Measurements from ENCODE around the gene DOCK8. TPM values are rescaled to one million over a fixed set of nuclear protein-coding genes. Genes with fewer than 3 reads are reported as not detected.

The DOCK8 gene
- total and polyA plus RNA-seq, 2 of the 4 experiments (the other 2 are of a cell fraction): not detected

DNA sequence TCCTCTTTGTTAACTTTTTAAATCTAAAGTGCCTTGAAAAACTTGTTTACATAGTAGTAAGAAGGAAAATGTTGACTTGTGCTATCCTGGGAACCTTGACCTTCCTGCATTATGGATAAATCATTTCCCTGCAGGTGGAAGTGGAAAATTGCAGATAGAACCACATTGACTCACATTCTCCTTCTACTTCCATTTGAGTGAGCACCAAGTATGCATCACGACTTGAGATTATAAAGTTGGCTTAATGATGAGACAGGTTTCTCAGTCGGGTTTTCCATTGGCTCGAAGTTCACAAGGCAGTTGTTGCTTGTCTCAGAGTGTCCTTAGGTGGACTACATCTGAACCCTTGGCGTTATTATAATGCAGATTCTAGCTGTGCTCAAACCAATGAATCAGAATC, 39.9 kb downstream of the DOCK8 start:
- H4K20me1 ChIP-seq (ENCODE audit: insufficient read depth, low read length): no peaks in the 10 kb centered on the region
- H3K27me3 ChIP-seq (ENCODE audit: control insufficient read depth, insufficient read depth, low read length): peaks cover 1% of the 10 kb centered on the region; the same call in 1 of the 2 replicates
- 50% methylated on average over 2 of the region's 4 CpGs; no CpG with 5 or more reads in 1 of the 2 experiments for WGBS, 2 experiments (ENCODE audit: extremely low coverage in 2 of 2, insufficient read length in 1 of 2)
- DNase-seq: no peak
- BruUV-seq (replicated peaks): no TSS peak
- H3K23ac ChIP-seq (ENCODE audit: low read depth, low read length): no peak overlapping the region
- no peak overlapping the region for H2BK20ac ChIP-seq (ENCODE audit: low read depth, low read length)
- no peak overlapping the region for H4K8ac ChIP-seq (ENCODE audit: low read depth in 2 of 2, low read length in 2 of 2)
- intact Hi-C loops (cut with micrococcal nuclease) (no loop called here), dilution Hi-C loops (cut with HindIII; ENCODE audit: low sequenced_read_pairs, unreplicated experiment) (no loop called here), in situ Hi-C loops (cut with MboI; ENCODE audit: low sequenced_read_pairs) (no loop called here)
- H3K56ac ChIP-seq (ENCODE audit: extremely low read depth, insufficient read depth, low read length): no peak overlapping the region
- H4K91ac ChIP-seq (ENCODE audit: insufficient read depth, low read depth, low read length): no peak overlapping the region
- TF ChIP-seq BHLHE40 (IDR thresholded peaks at IDR 0.05; ENCODE audit: low read depth, low read length) (no peak), CHD1 (IDR thresholded peaks at IDR 0.05; ENCODE audit: low read depth, low read length) (no peak), RAD21 (IDR thresholded peaks at IDR 0.05; ENCODE audit: low read length) (no peak), CEBPB (IDR thresholded peaks at IDR 0.05; ENCODE audit: low read depth, low read length) (no peak), NFE2L2 (IDR thresholded peaks at IDR 0.05; ENCODE audit: low read depth, low read length) (no peak), FOS (IDR thresholded peaks at IDR 0.05; ENCODE audit: low read depth, low read length) (no peak), SMC3 (IDR thresholded peaks at IDR 0.05; ENCODE audit: low read depth, low read length) (no peak), RFX5 (IDR thresholded peaks at IDR 0.05; ENCODE audit: low read depth, low read length) (no peak), MXI1 (IDR thresholded peaks at IDR 0.05; ENCODE audit: borderline replicate concordance, low read depth, low read length) (no peak), RCOR1 (IDR thresholded peaks at IDR 0.05; ENCODE audit: insufficient replicate concordance, low read length) (no peak), MAZ (IDR thresholded peaks at IDR 0.05; ENCODE audit: borderline replicate concordance, low read depth, low read length) (no peak), MAFK (IDR thresholded peaks at IDR 0.05; ENCODE audit: low read depth, low read length) (no peak), POLR2A (IDR thresholded peaks at IDR 0.05; ENCODE audit: low read depth, low read length) (no peak)
- TF ChIP-seq, protein P1, sequence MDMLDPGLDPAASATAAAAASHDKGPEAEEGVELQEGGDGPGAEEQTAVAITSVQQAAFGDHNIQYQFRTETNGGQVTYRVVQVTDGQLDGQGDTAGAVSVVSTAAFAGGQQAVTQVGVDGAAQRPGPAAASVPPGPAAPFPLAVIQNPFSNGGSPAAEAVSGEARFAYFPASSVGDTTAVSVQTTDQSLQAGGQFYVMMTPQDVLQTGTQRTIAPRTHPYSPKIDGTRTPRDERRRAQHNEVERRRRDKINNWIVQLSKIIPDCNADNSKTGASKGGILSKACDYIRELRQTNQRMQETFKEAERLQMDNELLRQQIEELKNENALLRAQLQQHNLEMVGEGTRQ (IDR thresholded peaks at IDR 0.05; ENCODE audit: low read depth, low read length): no peak
- TF ChIP-seq, protein P2, sequence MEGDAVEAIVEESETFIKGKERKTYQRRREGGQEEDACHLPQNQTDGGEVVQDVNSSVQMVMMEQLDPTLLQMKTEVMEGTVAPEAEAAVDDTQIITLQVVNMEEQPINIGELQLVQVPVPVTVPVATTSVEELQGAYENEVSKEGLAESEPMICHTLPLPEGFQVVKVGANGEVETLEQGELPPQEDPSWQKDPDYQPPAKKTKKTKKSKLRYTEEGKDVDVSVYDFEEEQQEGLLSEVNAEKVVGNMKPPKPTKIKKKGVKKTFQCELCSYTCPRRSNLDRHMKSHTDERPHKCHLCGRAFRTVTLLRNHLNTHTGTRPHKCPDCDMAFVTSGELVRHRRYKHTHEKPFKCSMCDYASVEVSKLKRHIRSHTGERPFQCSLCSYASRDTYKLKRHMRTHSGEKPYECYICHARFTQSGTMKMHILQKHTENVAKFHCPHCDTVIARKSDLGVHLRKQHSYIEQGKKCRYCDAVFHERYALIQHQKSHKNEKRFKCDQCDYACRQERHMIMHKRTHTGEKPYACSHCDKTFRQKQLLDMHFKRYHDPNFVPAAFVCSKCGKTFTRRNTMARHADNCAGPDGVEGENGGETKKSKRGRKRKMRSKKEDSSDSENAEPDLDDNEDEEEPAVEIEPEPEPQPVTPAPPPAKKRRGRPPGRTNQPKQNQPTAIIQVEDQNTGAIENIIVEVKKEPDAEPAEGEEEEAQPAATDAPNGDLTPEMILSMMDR (conservative IDR thresholded peaks at IDR 0.05; ENCODE audit: low read depth, low read length): no peak
- TF ChIP-seq, protein P3, sequence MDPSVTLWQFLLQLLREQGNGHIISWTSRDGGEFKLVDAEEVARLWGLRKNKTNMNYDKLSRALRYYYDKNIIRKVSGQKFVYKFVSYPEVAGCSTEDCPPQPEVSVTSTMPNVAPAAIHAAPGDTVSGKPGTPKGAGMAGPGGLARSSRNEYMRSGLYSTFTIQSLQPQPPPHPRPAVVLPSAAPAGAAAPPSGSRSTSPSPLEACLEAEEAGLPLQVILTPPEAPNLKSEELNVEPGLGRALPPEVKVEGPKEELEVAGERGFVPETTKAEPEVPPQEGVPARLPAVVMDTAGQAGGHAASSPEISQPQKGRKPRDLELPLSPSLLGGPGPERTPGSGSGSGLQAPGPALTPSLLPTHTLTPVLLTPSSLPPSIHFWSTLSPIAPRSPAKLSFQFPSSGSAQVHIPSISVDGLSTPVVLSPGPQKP (IDR thresholded peaks at IDR 0.05; ENCODE audit: borderline replicate concordance, low read depth, low read length): no peak
- H3K4me1 ChIP-seq (ENCODE audit: control insufficient read depth, insufficient read depth, low read length): no peaks in the 10 kb centered on the region
- H3K4me2 ChIP-seq (ENCODE audit: low read depth, low read length): no peak overlapping the region
- no peaks in the 10 kb centered on the region for H3K9me1 ChIP-seq (ENCODE audit: insufficient read depth, low read length)
- ATAC-seq (ENCODE audit: low read depth): no peak
- no peak overlapping the region for H3K27ac ChIP-seq (ENCODE audit: insufficient read depth, low read length)
- H3K4me3 ChIP-seq (ENCODE audit: insufficient read depth, low read depth, low read length): no peak overlapping the region
- no peak overlapping the region for H3K9ac ChIP-seq (ENCODE audit: low read depth, low read length)
- no peaks in the 10 kb centered on the region for H3K9me3 ChIP-seq (ENCODE audit: control insufficient read depth, insufficient read depth, low read length)
- no peak overlapping the region for H2BK15ac ChIP-seq (ENCODE audit: low read depth, low read length)
- no peak overlapping the region for H4K5ac ChIP-seq (ENCODE audit: low read depth, low read length)
- no peak overlapping the region for H3K18ac ChIP-seq (ENCODE audit: low read depth, low read length)
- H2AK9ac ChIP-seq (replicated peaks; ENCODE audit: low read depth, low read length, poor library complexity): no peak overlapping the region
- no peaks in the 10 kb centered on the region for H3K79me1 ChIP-seq (ENCODE audit: low read depth in 1 of 2, low read length in 2 of 2)
- no peak overlapping the region for H3K14ac ChIP-seq (replicated peaks; ENCODE audit: low read depth, low read length)
- POLR2A ChIA-PET (ENCODE audit: unreplicated experiment): no interaction called here
- H2AK5ac ChIP-seq (ENCODE audit: low read depth, low read length): no peak overlapping the region
- CTCF ChIA-PET: no interaction called here
- H2BK120ac ChIP-seq (ENCODE audit: low read depth, low read length): no peak overlapping the region
- no peaks in the 10 kb centered on the region for H3K36me3 ChIP-seq (ENCODE audit: control insufficient read depth, insufficient read depth, low read length)
- H2BK5ac ChIP-seq (ENCODE audit: low read depth, low read length, poor library complexity, severe bottlenecking): no peak overlapping the region
- no peak overlapping the region for H2AFZ ChIP-seq (replicated peaks; ENCODE audit: low read length, poor library complexity)
- H3K4ac ChIP-seq (ENCODE audit: low read depth, low read length): no peak overlapping the region
